ENCODE data around the gene HNRNPA1L2. TPM values are rescaled to one million over a fixed set of nuclear protein-coding genes. Genes with fewer than 3 reads are reported as not detected.
A peak's percentile ranks its signal among the peaks of the same experiment; 100 is the strongest.
"Not testable (repeated sequence)": the region's sequence is repeated elsewhere in the genome, so short reads cannot be mapped to it uniquely, and the experiment has no call there.

The HNRNPA1L2 gene
- total RNA-seq, 1 donor from 2014 or later, result 5.1 TPM

- DNase-seq (ENCODE audit: low spot score), result no peak
Measured at GRCh38 chr13:52644108-52644507, 1.9 kb downstream of the HNRNPA1L2 start.

GRCh38 chr13:52646967-52647366 lies 4.7 kb downstream of the HNRNPA1L2 start:
- no peak for DNase-seq (ENCODE audit: low spot score)

GRCh38 chr13:52650731-52651130 lies 8.5 kb downstream of the HNRNPA1L2 start:
- no peak for DNase-seq (ENCODE audit: low spot score)

- DNase-seq (ENCODE audit: low spot score), result no peak
Measured at GRCh38 chr13:52651897-52652195, 9.6 kb downstream of the HNRNPA1L2 start.

GRCh38 chr13:52652196-52652979 lies 10.2 kb downstream of the HNRNPA1L2 start, which contains the start of gene SUGT1:
Gene SUGT1 (plus strand): TSS chr13:52652836. CDS start chr13:52652921, 85 bp downstream.
- peak; percentile 99 for DNase-seq (ENCODE audit: low spot score)

GRCh38 chr13:52652980-52653303 lies 10.7 kb downstream of the HNRNPA1L2 start:
- no peak for DNase-seq (ENCODE audit: low spot score)

GRCh38 chr13:52659340-52659739 lies 17.1 kb downstream of the HNRNPA1L2 start:
- no peak for DNase-seq (ENCODE audit: low spot score)

- no peak for DNase-seq (ENCODE audit: low spot score)
Measured at GRCh38 chr13:52664272-52664671, 22.0 kb downstream of the HNRNPA1L2 start.

- DNase-seq (ENCODE audit: low spot score), result peak; percentile 5
Measured at GRCh38 chr13:52665325-52665724, 23.1 kb downstream of the HNRNPA1L2 start.

- no peak for DNase-seq (ENCODE audit: low spot score)
Measured at GRCh38 chr13:52669677-52670076, 27.4 kb downstream of the HNRNPA1L2 start.

- no peak for DNase-seq (ENCODE audit: low spot score)
Measured at GRCh38 chr13:52670726-52671125, 28.5 kb downstream of the HNRNPA1L2 start.

- no peak for DNase-seq (ENCODE audit: low spot score)
Measured at GRCh38 chr13:52673465-52673864, 31.2 kb downstream of the HNRNPA1L2 start.

GRCh38 chr13:52677823-52678222 lies 35.6 kb downstream of the HNRNPA1L2 start:
- no peak for DNase-seq (ENCODE audit: low spot score)

GRCh38 chr13:52685806-52686205 lies 43.6 kb downstream of the HNRNPA1L2 start:
- DNase-seq (ENCODE audit: low spot score), result not testable (repeated sequence)

GRCh38 chr13:52686376-52686775 lies 44.1 kb downstream of the HNRNPA1L2 start:
- DNase-seq (ENCODE audit: low spot score), result no peak

Other genes starting within 250 kb of the HNRNPA1L2 start
- gene THSD1, start 236.3 kb upstream of the HNRNPA1L2 start, total RNA-seq (ENCODE audit: insufficient read depth, low replicate concordance), result 8.4 TPM
- gene VPS36, start 191.8 kb upstream of the HNRNPA1L2 start, total RNA-seq (ENCODE audit: insufficient read depth, low replicate concordance), result 136 TPM
- 14.0 TPM for gene CKAP2, start 187.0 kb upstream of the HNRNPA1L2 start, total RNA-seq (ENCODE audit: insufficient read depth, low replicate concordance)
- 25.3 TPM for gene SUGT1, start 10.4 kb downstream of the HNRNPA1L2 start, total RNA-seq (ENCODE audit: insufficient read depth, low replicate concordance)
- gene CNMD, start 97.4 kb downstream of the HNRNPA1L2 start, total RNA-seq (ENCODE audit: insufficient read depth, low replicate concordance), result not detected
- 4.6 TPM for gene PCDH8, start 206.2 kb downstream of the HNRNPA1L2 start, total RNA-seq (ENCODE audit: insufficient read depth, low replicate concordance)